Activated CD8-positive, alpha-beta memory T cell treated with anti-CD3 and anti-CD28 coated beads for 36 hours (primary cell): ENCODE data around the gene TRHDE. TPM values are rescaled to one million over a fixed set of nuclear protein-coding genes. Genes with fewer than 3 reads are reported as not detected.
"Not testable (repeated sequence)": the region's sequence is repeated elsewhere in the genome, so short reads cannot be mapped to it uniquely, and the experiment has no call there.

Source experiments
- CTCF ChIA-PET: fragments of 350-600 bp; sonication (Branson Sonifier 250); formaldehyde crosslinking; loops from one replicate; lab custom pipeline; 2021; ENCODE audit warnings: antibody characterized with exemption; lab: Charles Lee
- POLR2A ChIA-PET: fragments of 350-600 bp; sonication (Branson Sonifier 250); formaldehyde crosslinking; loops from one replicate; lab custom pipeline; 2021; ENCODE audit warnings: antibody characterized with exemption; lab: Charles Lee
- total RNA-seq, 2 experiments: library from RNA; stranded (reverse); gene quantifications; one replicate each; pipeline ENCODE4 v1.2.3, GENCODE V29; 2021

TRHDE gene
- total RNA-seq, 2 experiments from 2014 or later, result not detected

DNA sequence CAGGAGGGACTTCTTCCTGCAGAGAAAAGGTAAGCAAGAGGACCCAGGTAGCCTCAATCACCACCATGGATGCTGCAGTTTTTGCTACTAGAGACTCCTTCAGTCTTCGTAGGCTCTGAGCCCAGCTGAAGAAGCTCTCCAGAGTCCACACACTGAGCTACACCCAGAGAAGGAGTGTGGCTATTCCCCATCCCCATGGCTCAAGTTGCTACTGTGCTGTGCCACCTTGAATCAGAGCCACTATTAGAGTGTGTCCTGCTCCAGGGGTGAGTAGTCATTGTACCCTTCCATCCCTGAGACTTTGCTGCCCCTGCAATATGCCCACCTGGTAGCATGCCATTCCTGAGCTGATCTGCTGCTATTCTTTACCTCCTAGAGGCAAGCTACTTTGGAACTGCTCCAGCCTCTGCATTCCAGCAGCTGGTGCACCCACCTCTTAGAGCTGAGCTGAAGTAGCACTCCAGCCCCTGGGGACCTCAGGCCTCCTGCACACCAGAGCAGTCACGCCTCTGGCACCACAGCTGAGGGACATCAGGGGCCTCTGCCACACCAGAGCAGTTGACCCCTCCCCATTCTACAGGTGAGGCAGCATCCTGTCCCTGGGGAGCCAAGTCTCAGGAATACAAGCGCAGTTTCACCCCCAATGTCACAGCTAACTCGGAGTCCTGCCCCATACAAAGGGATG lies 213.0 kb downstream of the TRHDE start:
- POLR2A ChIA-PET, result no interaction called here
- CTCF ChIA-PET, result no interaction called here

DNA sequence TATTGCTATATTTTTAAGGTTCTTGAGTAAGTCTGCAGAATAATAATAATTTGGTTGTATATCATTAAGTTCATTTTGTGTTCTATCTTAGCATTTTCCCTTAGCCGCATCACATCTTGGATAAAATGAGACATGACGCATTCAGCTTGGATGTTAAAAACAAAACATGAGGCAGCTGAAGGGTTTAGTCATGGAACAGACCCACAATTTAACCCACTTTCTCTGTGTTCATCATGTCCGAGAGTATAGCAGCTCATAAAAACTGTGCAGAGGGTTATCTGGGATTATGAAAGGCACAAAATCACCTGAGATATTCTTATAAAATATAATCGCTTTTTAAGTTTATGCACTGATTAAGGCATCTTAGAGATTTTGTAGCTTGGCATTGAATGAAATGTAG lies 219.3 kb downstream of the TRHDE start:
- ChIA-PET POLR2A (no interaction called here), CTCF (no interaction called here)

DNA sequence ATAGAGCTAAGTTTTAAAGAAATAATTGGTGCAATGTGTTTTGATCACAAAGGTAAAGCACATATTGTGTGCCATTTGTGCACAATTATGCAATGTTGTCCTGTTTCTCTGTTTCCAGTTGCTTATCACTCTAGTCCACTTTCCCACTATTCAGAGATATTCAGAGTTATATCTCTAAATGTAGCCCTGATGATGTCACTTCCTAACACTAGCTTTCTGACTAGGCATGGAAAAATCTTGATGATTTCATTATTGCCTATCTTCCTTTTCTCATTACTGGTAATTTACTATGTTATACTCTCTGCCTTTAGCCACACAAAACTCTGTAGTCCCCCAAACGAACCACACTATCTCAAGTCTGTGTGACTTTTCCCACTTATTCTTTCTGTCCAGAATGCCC lies 221.2 kb downstream of the TRHDE start:
- POLR2A ChIA-PET, result no interaction called here
- CTCF ChIA-PET, result no interaction called here

DNA sequence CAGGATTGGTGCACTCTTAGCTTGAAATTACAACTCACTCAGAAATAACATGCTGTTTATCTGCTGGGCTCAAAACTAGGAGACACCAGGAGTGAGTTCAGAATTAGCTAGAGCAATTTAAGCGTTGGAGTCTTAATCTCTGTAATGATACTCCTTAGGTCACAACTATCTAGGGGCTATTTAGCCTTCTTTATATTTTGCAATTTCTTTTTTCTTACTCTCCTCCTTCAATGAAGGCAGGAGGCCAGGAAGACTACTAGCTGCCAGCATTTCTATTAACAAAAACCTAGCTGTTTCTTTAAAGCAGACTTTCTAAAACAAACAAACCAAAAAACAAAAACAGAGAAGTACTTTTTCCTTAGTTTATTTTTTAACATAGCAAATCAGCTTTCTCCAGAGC lies 226.2 kb downstream of the TRHDE start:
- CTCF ChIA-PET, result no interaction called here
- POLR2A ChIA-PET, result no interaction called here

DNA sequence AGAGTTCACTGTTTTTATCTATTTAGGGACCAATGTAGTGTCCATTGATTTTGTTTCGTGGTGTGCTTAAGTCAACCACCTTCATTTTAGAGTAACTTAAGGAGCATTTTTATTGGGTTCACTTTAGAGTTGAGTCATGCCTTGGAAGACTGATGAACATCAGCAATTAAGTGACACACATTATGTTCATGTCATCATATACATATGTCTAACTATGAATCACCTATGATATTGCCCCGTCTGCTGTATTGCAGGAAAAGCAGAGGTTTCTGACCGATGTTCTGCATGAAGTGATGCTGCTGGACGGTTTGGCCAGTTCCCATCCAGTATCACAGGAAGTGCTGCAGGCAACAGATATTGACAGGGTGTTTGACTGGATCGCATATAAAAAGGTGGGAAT lies 227.1 kb downstream of the TRHDE start:
- ChIA-PET POLR2A (no interaction called here), CTCF (no interaction called here)

DNA sequence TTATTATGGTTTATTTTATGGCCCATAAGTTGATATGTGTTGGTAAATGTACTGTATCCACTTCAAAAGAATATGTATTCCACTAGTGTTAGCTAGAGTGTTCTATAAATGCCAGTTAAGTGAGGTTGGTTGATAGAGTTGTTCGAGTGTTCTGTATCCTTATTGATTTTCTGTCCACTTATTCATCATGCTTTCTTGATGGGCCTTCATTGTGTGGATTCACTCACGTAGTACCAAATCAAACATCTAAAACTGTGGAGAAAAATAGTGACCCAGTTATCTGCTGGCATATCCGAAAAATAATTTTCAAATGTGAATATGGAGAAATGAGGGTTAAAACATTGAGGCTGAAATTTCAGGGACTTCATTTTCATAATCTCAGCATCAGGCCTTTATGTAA lies 230.4 kb downstream of the TRHDE start:
- ChIA-PET POLR2A (no interaction called here), CTCF (no interaction called here)

DNA sequence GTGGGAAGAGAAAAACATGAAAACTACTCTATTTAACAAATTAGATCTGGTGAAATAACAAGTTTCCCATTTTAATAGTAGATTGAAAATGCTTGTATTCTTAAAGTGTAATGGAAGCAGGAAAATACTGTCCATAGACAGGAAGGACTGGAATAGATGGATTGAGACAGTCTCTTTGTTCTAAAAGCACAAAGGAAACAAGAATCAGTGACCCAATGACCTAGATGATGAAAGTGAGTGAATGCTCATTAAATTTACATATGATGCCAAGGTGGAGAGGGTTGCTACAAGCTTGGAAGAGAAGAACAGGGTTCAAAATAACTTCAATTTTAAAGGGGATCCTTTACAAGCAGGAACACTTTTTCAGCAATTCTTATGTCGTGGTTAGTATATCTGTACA lies 233.1 kb downstream of the TRHDE start:
- ChIA-PET POLR2A (no interaction called here), CTCF (no interaction called here)

DNA sequence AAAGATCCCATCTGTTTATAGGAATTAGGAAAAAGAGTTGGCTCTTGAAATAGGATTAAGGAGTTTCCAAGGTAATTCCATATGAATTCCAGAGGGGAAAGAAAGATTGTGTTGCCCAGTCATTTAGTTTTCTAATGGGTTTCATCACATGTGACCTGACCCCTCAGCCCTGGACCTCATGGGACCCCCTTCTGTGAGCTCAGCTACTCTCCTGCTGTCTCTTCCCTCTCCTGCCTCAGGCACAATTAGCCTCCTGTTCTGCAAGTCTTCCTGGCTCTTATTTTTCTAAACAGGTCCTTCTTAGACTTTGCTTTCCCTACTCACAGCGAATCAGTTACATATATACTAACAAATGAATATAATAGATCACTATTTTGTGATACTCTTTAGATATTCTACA lies 237.7 kb downstream of the TRHDE start:
- CTCF ChIA-PET, result no interaction called here
- POLR2A ChIA-PET, result no interaction called here

DNA sequence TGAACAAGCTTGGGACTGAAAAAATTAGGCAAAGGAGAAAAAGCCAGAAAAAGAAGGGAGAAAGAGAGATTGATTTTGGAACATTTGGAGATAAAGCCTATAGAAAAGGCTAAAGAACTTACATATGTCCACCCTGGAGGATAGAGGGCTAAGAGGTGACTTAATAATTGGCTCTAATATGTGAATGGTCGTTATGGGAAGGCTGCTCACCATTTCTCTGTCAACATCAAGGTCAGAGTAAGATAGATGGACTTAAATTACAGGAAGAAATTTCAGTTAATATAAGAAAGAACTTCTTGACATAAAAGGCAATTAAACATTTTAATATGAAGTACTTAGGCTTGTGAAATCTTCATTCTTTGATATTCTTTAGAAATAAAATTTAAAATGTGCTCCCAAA lies 238.6 kb downstream of the TRHDE start:
- CTCF ChIA-PET, result no interaction called here
- POLR2A ChIA-PET, result no interaction called here

DNA sequence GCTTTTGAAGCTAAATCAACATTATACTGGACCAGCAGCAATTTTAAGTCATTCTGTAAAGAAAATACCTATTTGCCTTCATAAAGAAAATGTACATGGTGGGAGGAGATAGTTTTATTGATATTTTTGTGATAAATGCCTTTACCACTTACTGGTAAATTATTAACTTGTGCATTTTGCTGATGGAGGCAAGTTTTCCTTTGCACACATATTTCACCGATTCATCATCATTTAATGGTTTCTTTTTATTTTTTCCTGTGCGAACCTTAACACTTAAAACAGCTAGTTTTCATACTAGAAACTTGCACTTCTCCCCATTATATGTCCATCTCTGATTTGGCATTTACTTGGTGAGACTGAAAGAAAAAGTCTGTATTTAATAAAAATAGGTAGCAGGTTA lies 239.3 kb downstream of the TRHDE start:
- ChIA-PET CTCF (no interaction called here), POLR2A (no interaction called here)

DNA sequence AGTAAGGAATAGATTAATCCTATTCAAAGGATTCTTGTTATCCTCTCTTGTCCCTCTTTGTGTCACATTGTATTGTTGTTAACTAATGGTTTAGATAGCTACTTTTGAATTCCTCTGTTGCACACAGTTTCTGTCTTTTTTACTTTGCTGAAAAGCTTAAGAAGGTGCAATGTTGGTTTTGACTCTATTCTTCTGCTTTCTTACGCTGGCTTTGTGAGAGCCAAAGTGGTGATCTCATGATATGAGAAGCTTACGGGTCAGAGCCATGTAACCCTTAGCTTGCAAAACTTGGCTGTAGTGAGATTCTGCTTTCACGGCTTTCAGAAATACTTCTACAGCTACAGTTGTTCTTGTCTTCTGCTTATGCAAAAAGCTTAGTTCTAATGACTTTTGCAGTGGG lies 239.7 kb downstream of the TRHDE start:
- CTCF ChIA-PET, result no interaction called here
- POLR2A ChIA-PET, result no interaction called here

DNA sequence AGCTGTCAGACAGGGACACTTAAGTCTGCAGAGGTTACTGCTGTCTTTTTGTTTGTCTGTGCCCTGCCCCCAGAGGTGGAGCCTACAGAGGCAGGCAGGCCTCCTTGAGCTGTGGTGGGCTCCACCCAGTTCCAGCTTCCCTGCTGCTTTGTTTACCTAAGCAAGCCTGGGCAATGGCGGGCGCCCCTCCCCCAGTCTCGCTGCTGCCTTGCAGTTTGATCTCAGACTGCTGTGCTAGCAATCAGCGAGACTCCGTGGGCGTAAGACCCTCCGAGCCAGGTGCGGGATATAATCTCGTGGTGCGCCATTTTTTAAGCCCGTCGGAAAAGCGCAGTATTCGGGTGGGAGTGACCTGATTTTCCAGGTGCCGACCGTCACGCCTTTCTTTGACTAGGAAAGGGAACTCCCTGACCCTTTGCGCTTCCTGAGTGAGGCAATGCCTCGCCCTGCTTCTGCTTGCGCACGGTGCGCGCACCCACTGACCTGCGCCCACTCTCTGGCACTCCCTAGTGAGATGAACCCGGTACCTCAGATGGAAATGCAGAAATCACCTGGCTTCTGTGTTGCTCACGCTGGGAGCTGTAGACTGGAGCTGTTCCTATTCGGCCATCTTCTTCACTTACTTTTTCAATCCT lies 248.0 kb downstream of the TRHDE start:
- CTCF ChIA-PET, POLR2A ChIA-PET: not testable (repeated sequence)

DNA sequence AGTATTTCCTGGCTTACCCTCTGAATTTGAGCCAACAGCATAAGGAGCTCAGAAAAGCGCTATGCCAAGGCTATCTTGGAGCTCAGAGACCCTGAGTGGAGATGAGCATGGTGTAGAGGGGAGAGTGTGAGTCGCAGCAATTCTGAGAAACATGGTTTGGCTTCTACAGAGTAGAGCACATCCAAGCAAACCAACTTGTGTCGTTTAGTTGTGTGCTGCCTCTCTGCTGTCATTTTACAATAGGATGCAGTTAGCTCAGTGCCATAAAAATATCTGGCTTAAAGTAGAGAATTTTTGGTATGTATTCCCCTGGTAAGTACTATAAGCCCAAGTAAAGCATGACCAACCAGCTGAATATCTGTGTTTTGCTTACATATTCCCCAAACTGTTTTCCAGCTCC lies 249.2 kb downstream of the TRHDE start:
- ChIA-PET CTCF (no interaction called here), POLR2A (no interaction called here)

DNA sequence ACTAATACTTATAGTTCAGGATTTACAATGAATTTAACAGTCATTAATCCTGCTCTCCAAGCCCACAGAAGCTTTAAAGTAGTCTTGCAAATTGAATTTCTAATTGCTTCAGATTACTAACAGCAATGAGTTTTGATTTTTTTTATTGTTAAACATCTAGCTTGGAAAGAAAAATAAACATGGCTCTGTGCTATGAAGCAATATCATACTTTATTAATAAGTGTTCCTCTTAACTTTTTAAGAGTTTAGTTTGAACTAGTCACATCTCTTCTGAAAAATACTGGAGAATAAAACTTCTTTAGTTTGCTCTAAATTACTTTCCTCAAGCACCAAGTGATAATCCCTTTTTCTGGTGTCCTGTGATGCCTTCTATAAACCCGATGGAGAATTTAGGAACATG lies 250.2 kb downstream of the TRHDE start:
- ChIA-PET POLR2A (no interaction called here), CTCF (no interaction called here)

DNA sequence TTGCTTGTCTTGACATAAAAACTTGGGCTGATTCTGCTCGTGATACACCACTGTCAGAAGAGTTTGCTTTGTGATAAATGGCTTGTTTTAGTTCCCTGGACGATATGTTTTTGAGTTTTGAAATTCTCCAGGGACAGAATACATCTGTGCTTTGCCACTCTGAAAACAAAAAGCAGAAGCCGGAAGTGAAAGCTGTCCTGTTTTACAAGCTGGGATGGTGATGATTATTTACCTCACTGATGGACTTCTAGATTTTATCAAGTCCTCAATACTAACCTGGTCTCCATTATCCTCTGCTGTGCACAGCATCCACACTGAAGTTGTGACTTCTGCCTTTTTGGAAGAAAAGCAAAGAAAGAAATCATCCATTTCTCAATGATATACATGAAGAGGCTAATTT lies 251.6 kb downstream of the TRHDE start:
- POLR2A ChIA-PET, result no interaction called here
- CTCF ChIA-PET, result no interaction called here

DNA sequence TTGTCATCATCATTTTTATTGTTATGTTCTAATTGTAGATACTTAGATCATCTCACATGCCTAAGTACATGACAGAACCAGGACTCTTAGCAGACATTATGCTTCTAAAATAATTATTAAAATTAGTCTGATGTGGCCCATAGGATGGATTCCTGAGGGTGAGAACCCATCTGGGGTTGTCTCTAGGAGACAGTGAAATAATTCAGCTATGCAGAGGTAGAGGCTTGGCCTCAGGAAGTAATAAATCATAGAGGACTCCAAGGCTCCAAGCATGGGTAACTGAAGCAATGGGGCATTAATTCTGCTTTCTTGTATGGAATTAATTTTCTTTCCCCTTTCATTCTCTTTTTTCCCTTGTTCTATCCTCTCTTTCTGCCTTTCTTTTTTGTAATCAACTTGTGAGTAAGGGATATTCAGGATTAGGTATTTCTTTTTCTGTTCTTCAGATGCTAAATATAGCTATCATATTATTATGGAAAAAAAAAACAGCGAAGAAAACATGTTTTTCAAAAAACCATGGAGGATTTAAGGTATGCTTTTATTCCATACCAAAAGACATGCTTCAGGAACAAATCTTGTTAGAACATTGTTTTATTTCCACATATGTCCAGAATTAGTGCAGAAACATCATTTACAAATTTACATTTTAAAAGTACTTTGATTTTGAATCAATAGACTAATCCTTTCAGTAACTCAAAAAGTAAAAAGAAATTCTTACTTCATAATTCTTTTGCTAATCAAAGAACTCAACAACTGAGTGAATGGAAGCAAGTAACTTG lies 263.2 kb downstream of the TRHDE start:
- CTCF ChIA-PET, result no interaction called here
- POLR2A ChIA-PET, result no interaction called here

DNA sequence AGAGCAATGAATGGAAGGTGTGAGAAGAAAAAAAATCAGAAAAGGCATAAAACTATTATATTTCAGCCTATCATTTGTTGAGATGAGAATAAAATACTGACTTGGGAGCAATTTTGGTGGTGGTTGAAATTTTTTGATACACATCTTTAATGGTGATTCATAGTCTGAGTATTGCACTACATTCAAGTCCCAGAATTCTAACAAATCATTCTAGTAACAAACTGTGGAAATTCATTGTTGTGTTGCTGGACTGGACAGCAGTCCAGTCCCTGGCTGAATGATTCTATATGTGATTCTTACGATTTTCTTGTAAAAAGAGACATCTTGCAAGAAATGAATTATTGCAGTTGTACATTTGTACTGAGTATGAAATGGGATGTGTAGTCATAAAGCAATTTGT lies 268.6 kb downstream of the TRHDE start:
- POLR2A ChIA-PET, result no interaction called here
- CTCF ChIA-PET, result no interaction called here

DNA sequence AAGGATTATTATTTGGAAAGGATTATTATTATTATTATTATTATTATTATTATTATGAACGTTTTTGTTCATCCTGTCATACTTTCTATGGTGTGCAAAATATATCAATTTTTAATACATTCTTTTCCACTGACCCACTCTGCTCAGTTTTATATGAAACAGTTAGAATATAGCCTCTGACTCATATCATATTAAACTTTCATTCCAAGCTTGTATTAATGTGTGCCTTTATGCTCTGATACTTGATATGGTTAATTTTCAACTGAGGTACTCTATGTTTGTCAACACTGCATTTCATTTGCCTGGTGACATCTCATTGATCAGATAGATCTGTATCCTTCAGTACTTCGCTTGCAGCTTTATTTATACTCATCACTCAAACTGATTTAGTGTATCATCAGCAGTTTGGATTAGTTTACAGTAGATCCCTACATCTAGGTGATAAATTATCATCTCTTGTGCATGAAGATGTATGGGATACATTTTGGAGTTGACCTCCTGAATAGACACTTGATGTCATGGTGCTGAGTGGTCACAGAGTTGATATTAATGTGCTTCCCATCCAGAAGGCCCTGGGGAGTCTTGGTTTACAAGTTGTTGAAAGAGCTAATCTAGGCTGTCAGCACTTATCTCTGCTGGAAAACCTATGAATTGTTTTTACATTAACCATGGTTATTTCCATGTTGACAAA lies 271.8 kb downstream of the TRHDE start:
- CTCF ChIA-PET, result no interaction called here
- POLR2A ChIA-PET, result no interaction called here

DNA sequence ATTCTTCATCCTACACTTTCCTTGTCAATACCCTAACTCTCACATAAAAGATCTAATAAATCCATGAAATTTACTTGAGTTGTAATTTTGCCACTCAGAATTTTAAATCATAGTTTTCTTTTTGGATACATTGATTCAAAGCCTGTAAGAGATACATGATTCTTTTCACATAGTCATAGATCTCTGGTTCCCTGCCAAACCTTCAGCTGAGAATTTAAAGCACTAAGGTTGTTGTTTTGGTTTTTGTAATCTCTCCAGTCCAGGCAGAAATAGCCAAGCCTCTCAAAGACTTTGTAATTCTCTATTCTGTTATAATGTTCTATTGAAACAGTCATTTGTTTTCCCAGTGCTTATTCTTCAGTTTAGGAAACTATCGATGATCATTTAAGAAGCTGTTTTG lies 273.9 kb downstream of the TRHDE start:
- CTCF ChIA-PET, result no interaction called here
- POLR2A ChIA-PET, result no interaction called here

DNA sequence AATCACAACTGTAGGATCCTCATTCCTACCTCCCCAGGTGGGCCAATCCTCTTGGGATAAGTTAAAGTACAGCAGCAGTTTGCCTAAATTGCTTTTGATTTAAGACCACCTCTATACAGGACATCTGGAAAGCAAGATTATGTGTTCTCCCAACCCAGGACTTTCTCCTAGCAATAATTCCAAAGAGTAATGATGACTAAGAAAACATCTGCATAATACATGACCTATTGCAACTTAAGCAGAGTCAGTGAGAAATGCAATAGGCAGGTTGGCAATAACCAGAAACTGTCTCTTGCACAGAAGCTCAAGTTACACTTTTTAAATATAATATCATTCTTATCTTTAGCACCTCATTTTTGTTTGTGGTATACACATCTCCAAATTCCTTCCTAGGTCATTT lies 275.4 kb downstream of the TRHDE start:
- ChIA-PET POLR2A (no interaction called here), CTCF (no interaction called here)

DNA sequence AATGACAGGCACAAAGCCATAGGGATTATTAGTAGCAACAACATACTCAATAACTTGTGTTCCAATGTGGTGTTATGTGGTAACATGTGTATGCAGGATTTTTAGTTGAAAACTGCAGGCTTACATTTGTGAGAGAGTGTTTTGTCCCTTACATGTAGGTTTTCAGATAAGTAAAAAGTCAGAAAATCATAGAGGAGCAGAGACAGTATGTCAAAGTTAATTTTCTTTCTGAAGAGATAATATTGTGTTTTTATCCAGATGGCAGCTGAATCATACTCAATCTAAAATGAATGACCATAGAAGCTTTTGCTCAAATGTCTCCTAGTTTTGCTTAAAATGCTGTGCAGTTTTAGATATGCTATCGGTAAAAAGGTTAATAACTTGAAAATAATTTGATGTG lies 277.0 kb downstream of the TRHDE start:
- CTCF ChIA-PET, result no interaction called here
- POLR2A ChIA-PET, result no interaction called here
